ENCODE data around the gene ZNF883. TPM values are rescaled to one million over a fixed set of nuclear protein-coding genes. Genes with fewer than 3 reads are reported as not detected.

The ZNF883 gene
- total RNA-seq, 1 donor from 2014 or later = not detected

Other genes starting within 250 kb of the ZNF883 start
- gene SLC46A2, start 121.3 kb downstream of the ZNF883 start, total RNA-seq = not detected in 2 replicates
- gene ZFP37, start 44.5 kb upstream of the ZNF883 start, total RNA-seq = 0.30 and 0.33 TPM in 2 replicates
- gene SLC31A2, start 138.8 kb upstream of the ZNF883 start, total RNA-seq = 4.5 and 5.3 TPM in 2 replicates
- 33.9 and 36.7 TPM in 2 replicates for gene FKBP15, start 209.1 kb upstream of the ZNF883 start, total RNA-seq
- gene SLC31A1, start 209.4 kb upstream of the ZNF883 start, total RNA-seq = 18.6 and 20.0 TPM in 2 replicates